Breast epithelium (tissue), 3 donors: ENCODE results near the gene SLC22A12.

Experiments
- POLR2A ChIP-seq: fragments of 450-650 bp; IDR thresholded peaks from one replicate; pipeline ENCODE4 v1.6.1; 2016; ENCODE audit warnings: antibody characterized with exemption, mild to moderate bottlenecking, moderate library complexity
- POLR2AphosphoS5 ChIP-seq, 3 donors: sonication (generic); formaldehyde crosslinking; IDR thresholded peaks; one replicate each; pipeline ENCODE4 v1.6.1; 2017; ENCODE audit warnings: antibody characterized with exemption in 3 of 3
- TF ChIP-seq, protein P1 (sequence below), 3 donors: fragments of 450-650 bp; IDR thresholded peaks; one replicate each; pipeline ENCODE4 v1.5.1; 2016 to 2017; ENCODE audit warnings: antibody characterized with exemption in 3 of 3, mild to moderate bottlenecking in 3 of 3, moderate library complexity in 3 of 3

DNA sequence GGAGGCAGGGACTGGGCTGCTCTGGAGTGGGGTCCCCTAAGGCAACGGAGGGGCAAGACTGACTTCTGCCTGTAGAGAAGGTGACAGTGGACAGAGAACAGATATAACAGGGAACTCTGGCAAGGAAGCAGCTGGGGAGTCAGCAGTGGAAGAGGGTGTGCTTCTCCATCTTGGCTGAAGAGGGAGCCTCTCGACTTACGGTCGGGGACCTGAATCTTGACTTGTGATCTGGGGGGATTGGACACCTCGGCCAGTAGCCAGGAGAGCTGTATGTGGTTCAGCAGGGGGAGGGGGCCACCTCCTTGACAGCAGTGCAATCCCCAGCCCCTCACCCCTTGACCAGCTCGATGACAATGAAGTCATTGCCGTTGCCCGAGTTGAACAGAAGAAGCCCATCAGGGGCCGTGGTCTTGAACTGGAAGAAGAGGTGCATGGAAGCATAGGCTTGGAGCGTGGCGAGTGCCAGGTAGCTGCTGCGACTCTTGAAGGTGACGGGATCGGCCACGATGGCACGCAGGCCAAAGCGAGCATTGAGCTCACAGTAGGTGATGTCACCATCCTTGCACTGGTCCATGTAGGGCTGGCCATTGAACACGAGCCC is 60.0 kb downstream of the SLC22A12 start:
- TF ChIP-seq POLR2A (no peak), POLR2AphosphoS5 (IDR thresholded peaks at IDR 0.05) (no peak)
- TF ChIP-seq, protein P1, sequence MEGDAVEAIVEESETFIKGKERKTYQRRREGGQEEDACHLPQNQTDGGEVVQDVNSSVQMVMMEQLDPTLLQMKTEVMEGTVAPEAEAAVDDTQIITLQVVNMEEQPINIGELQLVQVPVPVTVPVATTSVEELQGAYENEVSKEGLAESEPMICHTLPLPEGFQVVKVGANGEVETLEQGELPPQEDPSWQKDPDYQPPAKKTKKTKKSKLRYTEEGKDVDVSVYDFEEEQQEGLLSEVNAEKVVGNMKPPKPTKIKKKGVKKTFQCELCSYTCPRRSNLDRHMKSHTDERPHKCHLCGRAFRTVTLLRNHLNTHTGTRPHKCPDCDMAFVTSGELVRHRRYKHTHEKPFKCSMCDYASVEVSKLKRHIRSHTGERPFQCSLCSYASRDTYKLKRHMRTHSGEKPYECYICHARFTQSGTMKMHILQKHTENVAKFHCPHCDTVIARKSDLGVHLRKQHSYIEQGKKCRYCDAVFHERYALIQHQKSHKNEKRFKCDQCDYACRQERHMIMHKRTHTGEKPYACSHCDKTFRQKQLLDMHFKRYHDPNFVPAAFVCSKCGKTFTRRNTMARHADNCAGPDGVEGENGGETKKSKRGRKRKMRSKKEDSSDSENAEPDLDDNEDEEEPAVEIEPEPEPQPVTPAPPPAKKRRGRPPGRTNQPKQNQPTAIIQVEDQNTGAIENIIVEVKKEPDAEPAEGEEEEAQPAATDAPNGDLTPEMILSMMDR (IDR thresholded peaks at IDR 0.05) = no peak
